HG02759 (cell line): Measurements from ENCODE around the gene SLC12A9.

ENCODE experiments used
- ATAC-seq: cut with Tn5 transposase; IDR thresholded peaks from one replicate; pipeline ENCODE4 v1.9.1; 2021; ENCODE audit warnings: mild to moderate bottlenecking, moderate library complexity; ENCODE audit not compliant: unreplicated experiment

The SLC12A9 gene

GRCh38 chr7:100860702-100861615, 8.4 kb downstream of the SLC12A9 start:
- no peak for ATAC-seq

- no peak for ATAC-seq
Measured at GRCh38 chr7:100861616-100861985, 9.1 kb downstream of the SLC12A9 start.

- ATAC-seq = no peak
Measured at GRCh38 chr7:100863406-100863950, 11.0 kb downstream of the SLC12A9 start.

- ATAC-seq = no peak
Measured at GRCh38 chr7:100864263-100864845, 11.8 kb downstream of the SLC12A9 start.

GRCh38 chr7:100865372-100865911, 12.9 kb downstream of the SLC12A9 start:
- no peak for ATAC-seq

- no peak for ATAC-seq
Measured at GRCh38 chr7:100865938-100866728, 13.6 kb downstream of the SLC12A9 start.

GRCh38 chr7:100866729-100867039, 14.2 kb downstream of the SLC12A9 start:
- ATAC-seq = no peak

- ATAC-seq = peak; percentile 62
Measured at GRCh38 chr7:100867040-100867775, 14.7 kb downstream of the SLC12A9 start, which contains the start of gene TRIP6. Gene TRIP6, plus strand, starts transcription at chr7:100867387. Its CDS starts 111 bp downstream, at chr7:100867498.

GRCh38 chr7:100867776-100868485, 15.4 kb downstream of the SLC12A9 start:
- peak; percentile 10 for ATAC-seq

- no peak for ATAC-seq
Measured at GRCh38 chr7:100873599-100874299, 21.2 kb downstream of the SLC12A9 start.

- ATAC-seq = no peak
Measured at GRCh38 chr7:100874300-100874576, 21.7 kb downstream of the SLC12A9 start.

GRCh38 chr7:100874577-100875355, 22.3 kb downstream of the SLC12A9 start, which contains the start of gene SRRT:
Gene SRRT, plus strand, starts transcription at chr7:100875103. Its CDS starts 488 bp downstream, at chr7:100875591.
- peak; percentile 91 for ATAC-seq

- ATAC-seq = peak; percentile 36
Measured at GRCh38 chr7:100875356-100875751, 22.8 kb downstream of the SLC12A9 start.

- ATAC-seq = no peak
Measured at GRCh38 chr7:100878013-100878412, 25.5 kb downstream of the SLC12A9 start.

- ATAC-seq = no peak
Measured at GRCh38 chr7:100878685-100879084, 26.2 kb downstream of the SLC12A9 start.

GRCh38 chr7:100879685-100880261, 27.3 kb downstream of the SLC12A9 start:
- no peak for ATAC-seq

- ATAC-seq = no peak
Measured at GRCh38 chr7:100880645-100881044, 28.1 kb downstream of the SLC12A9 start.

- no peak for ATAC-seq
Measured at GRCh38 chr7:100881136-100881535, 28.6 kb downstream of the SLC12A9 start.
